Measurements from ENCODE around the gene VDAC2.

VDAC2 gene

DNA sequence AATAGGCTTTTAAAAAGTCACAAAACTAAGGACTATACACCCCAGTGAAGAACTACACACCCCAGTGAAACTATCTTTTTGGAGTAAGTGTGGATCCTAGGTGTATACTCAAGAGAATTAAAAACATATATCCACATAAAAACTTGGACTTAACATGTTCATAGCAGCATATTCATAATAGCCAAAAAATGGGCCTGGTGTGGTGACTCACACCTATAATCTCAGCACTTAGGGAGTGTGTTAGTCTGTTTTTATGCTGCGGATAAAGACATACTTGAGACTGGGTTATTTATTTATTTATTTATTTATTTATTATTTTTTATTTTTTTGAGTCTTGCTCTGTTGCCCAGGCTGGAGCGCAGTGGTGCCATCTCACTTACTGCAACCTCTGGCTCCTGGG lies 44.1 kb downstream of the VDAC2 start:
- DNase-seq = no peak

DNA sequence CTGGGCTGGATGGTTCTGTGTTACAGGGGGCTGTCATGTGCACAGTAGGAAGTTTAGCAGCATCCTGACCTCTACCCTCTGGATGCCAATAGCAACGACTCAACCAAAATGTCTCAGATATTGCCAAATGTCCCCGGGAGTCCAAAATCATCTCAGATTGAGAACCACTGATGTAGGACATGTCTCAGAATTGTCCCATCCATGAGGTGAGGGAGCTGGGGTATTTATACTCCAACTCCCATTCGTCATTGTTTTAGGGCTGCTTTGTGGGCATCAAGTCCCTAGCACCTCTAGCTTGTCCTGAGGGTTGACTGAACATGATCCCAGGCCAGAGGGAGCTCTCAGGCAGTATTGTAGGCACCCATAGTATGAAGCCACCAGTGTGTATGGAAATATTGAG lies 50.4 kb downstream of the VDAC2 start:
- DNase-seq = no peak

DNA sequence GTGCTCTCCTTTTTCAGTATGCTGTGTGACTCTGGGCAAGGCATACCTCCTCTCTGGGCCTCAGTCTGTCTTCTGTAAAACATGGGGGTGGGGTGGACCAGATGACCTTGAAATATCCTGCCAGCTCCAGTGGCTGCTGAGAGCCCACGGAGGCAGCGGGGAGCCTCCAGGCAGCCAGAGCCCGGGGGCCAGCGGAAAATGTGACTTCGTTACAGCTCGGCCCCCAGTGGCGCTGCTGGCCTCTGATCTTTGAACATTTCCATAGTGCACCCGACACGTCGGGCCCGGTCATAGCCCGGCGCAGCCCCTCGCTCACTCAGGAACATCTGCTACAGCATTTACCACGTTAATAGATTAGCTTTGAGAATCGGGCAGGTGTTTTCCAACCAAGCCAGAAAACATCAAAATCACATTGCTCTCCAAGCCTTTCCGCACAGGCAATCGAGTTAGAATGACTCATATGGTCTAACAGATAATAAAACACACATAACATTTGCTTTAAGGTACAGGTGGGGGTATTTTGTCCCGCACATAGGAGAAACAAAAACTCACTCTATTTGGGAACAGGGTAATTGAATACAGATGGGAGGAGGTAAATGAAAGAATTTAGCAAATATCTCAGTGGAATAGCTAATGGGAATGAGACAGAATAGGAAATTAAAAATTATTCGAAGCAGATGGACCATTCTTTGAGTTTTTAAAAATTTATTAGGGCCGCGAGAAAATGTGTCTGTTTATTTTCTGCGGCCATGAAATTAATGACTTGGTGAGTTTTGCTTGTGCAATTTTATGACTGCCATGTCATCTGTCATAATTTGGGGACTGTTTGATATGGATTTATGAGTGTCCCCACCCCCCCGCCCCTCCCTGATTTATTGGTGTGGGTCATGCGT lies 51.5 kb downstream of the VDAC2 start:
- DNase-seq = no peak

DNA sequence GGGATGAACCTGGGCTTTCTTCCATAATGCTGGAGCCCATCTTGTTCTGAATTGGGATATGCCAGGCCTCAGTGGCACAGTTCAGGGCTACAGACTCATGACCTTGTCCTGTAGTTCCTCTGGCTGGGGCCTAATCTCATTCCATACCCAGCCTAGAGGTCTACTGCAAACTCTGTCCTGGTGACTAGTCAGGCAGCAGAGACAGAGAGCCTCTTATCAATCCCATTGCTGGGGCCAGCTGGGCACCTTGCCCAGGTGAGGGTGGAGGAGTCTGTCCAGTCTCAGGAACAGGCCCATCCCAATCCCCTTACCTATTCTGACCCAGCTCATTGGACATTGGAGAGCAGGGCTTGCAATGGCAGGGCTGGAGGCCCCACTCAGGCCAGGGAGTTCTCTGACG lies 53.2 kb downstream of the VDAC2 start:
- DNase-seq = no peak

DNA sequence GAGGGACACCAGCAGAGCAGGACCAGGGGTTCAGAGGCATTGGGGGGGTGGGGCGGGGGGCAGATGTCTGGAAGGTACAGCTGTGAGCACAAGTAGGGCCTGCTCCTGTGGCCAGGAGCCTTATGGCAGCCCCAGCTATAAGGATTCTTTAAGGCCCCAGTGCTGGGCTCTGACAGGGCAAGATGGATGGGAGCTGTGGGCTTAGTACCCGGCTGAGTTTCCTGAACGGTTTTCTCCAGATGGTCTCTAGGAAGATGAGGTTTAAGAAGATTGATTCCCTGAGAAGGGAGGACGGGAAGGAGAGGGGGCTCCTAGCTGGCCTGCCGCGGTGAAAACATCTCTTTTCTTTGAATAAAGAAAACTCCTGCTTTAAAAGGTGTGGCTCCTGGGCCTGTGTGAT lies 55.3 kb downstream of the VDAC2 start:
- no peak for DNase-seq

DNA sequence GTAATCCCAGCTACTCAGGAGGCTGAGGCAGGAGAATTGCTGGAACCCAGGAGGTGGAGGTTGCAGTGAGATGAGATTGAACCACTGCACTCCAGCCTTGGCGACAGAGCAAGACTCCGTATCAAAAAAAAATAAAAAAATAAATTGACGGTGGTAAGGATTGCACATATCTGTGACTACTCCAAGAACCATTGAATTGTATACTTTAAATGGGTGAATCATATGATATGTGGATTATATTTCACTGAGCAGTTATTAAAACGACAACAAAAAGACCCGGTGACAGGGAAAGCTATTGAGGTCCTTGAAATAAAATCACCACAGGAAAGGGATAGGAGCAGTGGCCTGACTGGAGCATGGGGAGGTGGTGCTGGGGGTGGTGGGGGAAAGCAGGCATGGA lies 56.3 kb downstream of the VDAC2 start:
- no peak for DNase-seq

DNA sequence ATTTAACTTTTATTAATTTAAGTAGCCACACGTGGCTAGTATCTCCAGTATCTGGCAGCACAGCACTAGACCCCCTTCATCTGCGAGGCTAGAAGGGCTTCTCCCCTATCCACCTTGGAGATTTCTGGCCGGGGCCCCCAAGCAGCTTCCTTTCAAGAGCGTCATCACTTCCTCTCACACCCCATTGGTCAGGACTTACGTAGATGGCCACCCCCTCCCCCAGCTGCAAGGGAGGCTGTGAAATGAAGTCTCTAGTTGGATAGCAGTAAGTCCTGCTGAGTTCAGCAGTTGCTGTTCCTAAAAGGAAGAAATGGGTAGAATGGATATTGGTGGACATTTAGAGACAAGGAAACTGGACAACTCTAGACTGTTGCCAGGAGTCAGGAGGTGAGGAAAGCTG lies 59.0 kb downstream of the VDAC2 start:
- DNase-seq = no peak

- DNase-seq = no peak
Observed at GRCh38 chr10:75272094-75272493, 61.5 kb downstream of the VDAC2 start.

DNA sequence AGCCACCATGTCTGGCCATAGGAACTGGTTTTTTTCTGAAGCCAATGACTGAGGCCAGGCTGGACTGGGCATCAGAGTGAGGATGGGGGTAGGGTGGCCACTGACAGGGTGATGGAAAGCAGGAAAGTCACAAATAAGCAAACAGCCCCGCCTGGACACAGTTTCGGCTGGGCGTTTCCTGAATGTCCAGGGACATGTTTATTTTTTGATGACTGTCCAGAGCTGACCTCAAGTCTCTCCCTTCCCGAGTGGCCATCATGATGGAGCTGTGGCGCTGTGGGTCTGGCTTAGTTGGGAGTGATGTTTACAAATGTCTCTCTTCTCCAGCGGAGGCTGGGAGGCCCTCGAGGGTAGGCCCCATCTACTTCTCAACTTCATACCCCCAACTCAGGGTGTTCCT lies 62.3 kb downstream of the VDAC2 start:
- no peak for DNase-seq

GRCh38 chr10:75276069-75276872 lies 65.7 kb downstream of the VDAC2 start:
- no peak for DNase-seq

DNA sequence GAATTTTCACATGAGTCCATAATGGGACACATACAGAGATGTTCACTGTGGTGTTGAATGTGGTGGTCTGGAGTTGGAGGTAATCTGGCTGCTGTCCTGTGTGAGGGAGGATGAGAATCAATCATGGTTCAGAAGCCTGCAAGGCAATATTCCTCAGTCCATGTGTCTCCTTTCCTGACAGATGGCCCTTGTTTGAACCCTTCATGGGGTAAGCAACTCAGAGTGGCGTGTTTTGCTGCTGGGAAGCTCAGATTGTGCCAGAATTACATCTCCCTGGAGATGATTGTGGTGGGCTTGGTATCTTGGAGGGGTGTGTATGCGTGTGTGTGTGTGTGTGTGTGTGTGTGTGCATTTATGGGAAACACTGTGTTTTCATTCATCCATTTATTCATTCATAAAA lies 69.6 kb downstream of the VDAC2 start:
- DNase-seq = no peak
